Superior temporal gyrus (tissue), 1 donor: ENCODE data around the gene PP2D1.
"Not testable (repeated sequence)": the region's sequence is repeated elsewhere in the genome, so short reads cannot be mapped to it uniquely, and the experiment has no call there.

Experiments used
- DNase-seq: peaks from one replicate; pipeline ENCODE4 v3.0.0-alpha.2; 2016; ENCODE audit errors: extremely low spot score

Gene PP2D1

DNA sequence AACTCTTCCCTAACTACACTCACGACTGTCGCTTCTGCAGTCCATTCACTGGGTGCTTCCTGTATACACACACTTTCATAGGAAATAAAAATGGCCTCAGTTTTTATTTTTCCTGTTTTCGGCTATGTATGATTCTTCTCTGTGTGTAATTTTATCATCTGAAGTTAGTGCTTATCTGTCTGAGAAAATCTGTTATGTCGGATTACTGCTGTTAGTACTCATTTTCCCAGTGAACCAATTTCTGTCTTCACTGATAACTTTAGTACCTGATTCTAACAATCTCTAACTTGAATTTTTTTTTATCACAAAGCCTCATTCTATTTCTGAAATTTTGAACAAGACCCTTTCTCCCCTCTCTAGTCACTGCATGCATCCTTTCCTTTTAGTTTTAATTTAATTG, 44.3 kb downstream of the PP2D1 start:
- DNase-seq, result no peak

DNA sequence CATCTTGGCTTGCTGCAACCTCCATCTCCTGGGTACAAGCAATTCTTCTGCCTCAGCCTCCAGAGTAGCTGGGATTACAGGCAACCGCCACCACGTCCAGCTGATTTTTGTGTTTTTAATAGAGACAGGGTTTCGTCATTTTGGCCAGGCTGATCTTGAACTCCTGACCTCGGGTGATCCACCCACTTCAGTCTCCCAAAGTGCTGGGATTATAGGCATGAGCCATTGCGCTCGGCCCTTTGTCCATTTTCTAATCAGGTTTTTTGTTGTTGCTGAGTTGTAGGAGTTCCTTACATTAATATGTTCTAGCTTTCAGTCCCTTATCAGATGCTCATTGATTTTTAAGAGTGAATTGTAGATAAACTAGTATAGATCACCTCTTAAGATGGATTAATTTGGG, 44.9 kb downstream of the PP2D1 start:
- no peak for DNase-seq

DNA sequence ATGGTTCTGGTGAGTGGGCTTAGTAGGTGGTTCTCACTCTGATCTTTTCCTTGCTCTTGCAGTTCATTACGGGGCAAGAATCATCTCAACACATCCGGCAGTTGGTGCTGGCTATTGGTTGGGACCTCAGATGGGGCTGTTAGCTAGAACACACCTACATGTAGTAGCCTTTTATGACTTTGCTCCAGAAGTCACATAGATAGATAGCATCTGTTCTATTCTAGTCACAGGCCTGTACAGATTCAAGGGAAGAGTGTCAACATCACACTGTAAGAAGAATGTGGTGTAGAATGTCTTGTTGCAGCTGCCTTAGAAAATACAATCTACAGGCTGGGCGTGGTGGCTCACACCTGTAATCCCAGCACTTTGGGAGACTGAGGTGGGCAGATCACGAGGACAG, 50.1 kb downstream of the PP2D1 start:
- no peak for DNase-seq

DNA sequence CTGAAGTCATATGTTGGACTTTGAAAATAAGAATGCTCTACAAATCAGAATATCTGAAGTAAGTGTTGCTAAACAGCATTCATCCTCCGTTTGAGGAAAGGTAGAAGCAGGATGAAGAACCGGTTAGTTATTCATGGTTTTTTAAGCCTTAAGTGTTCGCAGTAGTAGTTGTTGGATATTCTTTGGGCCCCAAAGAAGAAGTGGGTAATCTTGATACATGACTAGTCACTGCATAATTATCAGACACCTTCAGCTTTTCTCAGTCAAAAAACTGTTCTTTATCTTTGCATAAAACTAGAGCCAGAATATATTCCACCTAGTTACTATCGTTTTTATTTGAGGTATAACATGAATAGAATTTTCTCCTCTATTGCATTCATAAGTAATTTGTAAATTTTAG, 51.4 kb downstream of the PP2D1 start:
- no peak for DNase-seq

DNA sequence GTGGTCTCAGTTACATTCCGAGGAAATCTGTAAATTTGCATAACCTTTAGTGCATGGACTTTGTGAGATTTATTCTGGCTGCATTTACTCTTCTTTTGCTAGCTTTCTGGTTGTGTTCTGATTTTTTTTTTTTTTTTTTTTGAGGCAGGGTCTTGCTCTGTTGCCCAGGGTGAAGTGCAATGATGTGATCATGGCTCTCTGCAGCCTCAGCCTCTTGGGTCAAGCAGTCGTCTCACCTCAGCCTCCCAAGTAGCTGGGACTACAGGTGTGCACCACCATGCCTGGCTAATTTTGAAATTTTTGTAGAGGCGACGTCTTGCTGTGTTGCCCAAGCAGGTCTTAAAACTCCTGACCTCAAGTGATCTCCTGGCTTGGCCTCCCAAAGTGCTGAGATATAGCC, 52.6 kb downstream of the PP2D1 start:
- no peak for DNase-seq

DNA sequence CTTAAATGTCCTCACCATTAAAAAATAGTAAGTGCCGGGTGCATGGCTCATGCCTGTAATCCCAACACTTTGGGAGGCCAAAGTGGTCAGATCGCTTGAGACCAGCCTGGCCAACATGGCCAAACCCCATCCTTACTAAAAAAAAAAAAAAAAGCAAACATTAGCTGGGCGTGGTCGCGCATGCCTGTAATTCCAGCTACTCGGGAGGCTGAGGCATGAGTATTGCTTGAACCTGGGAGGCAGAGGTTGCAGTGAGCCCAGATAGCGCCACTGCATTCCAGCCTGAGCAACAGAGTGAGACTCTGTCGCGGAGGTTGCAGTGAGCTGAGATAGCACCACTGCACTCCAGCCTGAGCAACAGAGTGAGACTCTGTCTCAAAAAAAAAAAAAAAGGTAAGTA, 54.7 kb downstream of the PP2D1 start:
- not testable (repeated sequence) for DNase-seq

DNA sequence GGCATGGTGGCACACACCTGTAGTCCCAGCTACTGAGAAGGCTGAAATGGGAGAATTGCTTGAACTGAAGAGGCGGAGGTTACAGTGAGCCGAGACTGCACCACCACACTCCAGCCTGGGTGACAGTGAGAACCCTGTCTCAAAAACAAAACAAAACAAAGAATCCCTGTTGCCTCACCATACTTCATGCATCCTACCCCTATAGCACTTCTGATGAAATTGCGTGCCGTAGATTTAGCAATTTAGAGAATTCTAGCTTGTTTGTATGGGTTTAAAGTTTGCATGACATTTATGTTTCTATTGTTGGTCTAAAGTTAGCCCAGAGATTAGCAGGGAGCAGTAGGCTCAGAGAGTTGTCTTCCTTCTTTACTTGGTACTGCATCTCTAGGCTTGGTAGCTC, 57.4 kb downstream of the PP2D1 start:
- no peak for DNase-seq

DNA sequence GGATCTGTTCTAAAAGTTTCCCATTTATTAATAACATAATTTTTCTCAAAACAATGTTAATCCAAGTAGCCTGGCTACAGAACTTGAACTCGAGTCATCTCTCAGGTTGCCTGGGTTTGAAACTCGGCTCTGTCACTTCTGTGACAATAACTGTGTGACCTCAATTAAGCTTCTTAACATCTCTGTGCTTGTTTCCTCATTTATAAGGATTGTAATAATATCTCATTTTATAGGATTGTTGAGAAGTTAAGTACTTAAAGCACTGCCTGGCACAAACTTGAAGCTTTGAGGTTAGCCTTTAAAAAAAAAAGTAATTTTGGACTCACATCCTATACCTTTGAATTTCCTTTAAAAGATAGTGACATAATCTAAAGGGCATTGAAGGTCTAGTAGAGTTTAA, 61.7 kb downstream of the PP2D1 start:
- no peak for DNase-seq

DNA sequence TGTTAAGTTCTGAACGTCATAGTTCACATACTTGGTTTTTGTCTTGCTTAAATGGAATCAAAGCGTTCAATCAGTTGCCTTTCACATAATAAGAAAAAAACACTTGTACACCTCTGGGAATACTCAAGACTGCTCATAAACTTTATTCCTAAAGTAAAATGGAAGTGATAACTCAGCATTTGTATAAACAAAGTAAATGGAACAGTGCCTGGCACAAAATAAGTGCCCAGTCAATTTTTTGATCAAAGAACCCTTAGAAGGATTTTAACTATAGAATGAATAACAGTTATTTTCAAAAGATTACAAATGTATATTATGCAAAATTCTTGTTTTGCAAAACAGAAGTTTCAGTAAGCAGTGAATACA, 63.9 kb downstream of the PP2D1 start:
- DNase-seq, result no peak

DNA sequence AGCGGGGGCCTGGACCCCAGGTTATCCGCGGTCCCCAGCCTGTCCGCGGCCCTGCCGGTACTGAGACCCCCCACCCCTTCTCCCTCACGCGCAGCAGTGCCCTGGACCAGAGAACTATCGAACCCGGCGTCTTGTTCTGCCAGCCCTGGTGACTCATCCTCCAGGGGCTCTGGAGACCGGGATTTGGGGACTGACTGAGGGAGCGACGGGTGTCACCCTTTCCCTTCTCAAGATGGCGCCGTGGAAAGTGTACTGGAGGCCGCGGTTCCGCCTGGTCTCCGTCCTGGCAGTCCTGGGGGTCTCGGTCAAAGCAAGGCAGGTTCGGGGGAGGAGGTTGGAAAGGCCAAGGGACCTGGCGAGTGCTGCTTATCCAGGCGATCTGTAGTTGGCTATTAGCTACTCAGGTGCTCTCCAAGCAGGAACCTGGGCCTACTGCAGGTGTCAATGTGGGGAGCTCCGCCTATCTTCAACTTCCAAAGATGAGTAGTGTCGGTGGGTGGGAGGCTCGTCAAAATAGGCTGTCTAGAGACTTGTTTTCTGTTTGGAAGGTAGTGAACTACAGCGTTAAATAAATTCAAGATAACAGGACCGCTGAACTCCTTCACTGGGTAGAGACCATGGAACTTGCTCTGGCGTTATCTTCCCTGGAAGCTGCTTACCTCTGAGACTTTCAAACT, 64.4 kb downstream of the PP2D1 start:
- peak; percentile 17 for DNase-seq

DNA sequence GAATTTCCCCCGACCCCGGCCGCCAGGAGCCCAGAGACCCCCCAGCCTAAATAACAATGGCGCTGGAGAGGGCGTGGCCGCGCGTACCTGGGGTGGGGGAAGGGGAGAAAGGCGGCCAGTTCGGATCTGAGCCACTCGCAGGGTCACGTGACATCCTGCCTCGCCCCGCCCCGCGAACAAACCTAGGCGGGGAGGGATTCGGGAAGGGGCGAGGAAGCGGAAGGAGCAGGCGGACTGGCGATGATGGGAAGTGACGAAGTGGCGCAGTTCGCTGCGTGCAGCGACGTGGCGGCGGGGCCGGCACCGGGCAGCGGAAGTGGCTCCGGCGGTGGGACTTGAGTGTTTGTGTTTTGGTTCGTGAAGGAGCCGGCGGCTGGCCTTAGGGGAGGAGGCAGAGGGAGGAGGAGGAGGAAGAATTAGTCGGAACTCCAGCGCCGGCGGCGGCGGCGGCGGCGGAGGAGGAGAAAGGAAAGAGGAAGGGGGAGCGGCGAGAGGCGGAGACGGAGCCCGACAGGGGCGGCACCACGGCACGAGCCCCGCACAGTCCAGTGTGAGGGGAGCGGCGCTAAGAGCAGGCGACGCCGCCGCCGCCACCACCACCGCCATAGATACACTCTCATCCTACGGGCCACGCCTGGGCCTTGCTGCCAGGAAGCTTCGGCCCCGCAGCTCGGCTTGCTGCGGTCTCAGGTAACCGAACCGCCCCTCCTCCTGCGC, 65.1 kb downstream of the PP2D1 start, which contains the start of gene RAB5A:
RAB5A (plus strand) TSS at position 266 of the 717 bp plus-strand sequence. CDS start 3,802 bp downstream, outside the sequence.
- DNase-seq, result peak; percentile 97

DNA sequence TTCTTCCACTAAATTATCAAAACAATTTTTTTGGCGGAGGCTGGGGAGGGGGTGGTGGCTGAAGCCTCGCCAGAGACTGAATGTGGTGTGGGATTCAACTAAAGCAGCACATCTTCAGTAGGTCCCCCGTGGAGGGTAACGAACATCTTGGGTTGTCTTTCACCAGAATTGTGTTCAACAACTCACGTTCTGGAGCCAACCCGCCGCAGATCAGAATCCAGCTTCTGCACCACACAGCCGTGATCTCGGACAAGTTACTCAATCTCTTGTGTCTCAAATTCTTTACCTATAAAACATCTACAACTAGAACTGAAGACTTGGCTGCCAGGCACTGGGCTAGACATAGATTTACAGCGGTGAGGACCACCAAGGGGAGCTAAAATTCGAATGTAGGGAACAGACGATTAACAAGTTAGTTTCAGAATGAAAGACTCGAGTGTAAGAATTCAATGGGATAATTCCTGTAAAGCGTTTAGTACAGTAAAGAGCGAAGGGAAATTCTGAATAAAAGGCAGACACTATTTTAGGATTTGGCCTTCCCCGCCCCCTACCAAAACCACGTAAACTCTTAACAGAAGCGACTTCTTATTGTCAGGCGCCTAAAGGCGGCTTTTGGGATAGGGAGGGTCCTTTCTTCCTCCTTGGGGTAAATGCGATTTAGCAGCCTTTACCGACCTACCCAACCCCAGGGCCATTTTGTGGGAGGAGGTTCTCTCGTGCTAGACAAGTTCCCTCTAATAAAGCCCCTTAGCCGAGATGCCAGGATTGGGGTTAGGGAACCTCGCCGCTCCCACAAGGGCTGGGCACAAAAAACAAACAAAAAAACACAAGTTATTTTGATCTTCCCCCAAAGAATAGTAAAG, 65.9 kb downstream of the PP2D1 start:
- peak; percentile 46 for DNase-seq

DNA sequence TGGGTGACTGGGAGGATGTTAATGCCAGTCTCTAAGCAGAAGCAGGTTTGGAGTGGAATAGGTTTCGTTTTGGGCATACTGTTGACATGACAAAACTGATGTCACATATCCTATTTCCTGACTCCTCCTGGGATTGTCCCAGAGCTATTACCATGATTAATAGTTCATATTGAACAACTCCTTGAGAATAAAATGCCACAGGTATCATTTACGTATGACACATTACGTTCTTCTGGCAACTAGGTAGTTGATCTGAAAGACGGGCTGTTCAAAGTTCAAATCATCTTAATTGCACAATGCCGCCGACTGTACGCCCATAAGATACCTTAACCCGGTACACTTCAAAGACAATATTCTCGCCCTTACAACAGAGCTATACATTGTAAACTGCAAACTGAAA, 66.5 kb downstream of the PP2D1 start:
- no peak for DNase-seq

DNA sequence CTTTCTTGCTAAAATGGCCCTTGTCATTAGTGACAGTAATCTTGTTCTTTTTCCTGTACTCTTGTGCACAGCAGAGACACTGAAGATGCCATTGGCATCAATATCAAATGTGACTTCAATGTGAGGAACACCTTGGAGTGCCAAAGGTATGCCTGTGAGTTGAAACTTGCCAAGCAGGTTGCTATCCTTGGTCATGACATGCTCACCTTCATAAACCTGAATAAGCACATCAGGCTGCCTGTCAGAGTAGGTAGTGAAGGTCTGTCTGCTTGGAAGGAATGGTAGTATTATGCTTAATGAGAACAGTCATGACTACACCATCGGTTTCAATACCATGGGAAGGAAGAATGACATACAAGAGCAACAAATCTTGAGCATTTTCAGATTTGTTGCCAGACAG, 71.4 kb downstream of the PP2D1 start:
- no peak for DNase-seq

DNA sequence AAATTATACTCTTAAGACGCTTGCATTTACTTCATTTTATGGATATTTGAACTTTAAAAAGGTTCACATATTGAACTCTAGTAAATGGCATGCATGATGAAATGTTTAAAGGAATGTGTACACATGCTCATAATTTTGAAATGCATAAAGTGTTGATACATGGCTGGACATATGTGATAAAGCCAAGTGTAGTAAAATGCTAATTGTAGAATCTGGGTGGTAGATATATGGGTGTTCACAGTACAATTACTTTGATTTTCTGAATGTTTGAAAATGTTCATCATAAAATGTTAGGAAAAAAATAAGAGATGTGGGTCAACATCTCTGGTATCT, 73.8 kb downstream of the PP2D1 start:
- DNase-seq, result no peak

DNA sequence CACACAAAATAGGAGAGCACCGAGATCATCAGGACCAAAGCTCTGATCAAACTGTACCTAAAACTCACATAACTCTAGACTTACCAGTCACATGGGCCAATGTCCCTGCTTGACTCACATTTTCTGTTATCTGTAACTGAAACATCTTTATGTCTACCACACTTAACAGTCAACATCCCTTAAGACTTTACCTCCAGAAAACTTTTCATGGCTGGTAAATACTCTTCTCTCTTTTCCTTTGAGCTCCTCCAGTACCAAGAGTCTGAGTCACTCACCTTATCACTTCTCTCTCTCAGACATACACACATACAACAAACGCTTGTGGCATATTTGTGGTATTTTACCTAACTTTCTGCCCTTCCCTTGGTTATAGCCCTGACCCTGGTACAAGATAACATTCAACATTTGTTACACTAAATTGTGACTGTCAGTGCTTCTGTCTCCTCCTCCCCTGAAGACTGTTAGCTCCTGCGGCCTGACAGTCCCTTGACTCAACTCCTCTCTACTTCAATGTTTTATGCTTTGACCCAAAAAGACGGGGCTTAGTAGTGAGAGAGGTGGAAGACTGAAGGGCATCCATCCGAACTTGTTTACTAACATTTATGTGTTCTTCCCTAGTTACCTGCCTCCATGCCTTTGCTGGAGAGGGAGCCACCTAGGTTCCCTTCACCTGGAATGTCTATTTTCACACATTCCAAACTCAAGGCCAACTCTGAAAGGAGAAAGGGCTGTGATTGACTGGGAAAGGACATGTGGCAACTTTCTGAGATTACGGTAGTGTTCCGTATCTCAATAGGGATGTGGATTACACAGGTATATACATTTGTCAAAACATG, 74.4 kb downstream of the PP2D1 start:
- DNase-seq, result no peak
